GM21515 (cell line): ENCODE measurements around the gene CHI3L2.
"Not testable (repeated sequence)": the region's sequence is repeated elsewhere in the genome, so short reads cannot be mapped to it uniquely, and the experiment has no call there.

ENCODE experiments used
- ATAC-seq: cut with Tn5 transposase; IDR thresholded peaks from one replicate; pipeline ENCODE4 v1.9.1; 2021; ENCODE audit not compliant: unreplicated experiment

The CHI3L2 gene

DNA sequence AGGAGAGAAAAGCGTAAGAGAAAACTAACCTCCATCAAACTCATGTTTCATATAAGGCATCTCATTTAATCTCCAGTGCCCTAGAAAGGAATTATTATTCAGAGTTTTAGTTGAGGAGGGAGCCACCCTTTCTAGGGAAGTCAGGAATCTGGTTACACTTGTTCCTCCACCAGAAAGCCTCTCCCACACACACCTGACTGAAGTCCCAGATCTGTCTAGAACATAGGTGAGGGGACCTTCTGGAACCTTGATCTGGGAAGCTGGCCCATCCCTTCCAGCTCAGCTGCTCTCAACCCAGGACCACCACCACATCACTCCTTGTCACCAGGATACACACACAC is 25.2 kb upstream of the CHI3L2 start:
- no peak for ATAC-seq

DNA sequence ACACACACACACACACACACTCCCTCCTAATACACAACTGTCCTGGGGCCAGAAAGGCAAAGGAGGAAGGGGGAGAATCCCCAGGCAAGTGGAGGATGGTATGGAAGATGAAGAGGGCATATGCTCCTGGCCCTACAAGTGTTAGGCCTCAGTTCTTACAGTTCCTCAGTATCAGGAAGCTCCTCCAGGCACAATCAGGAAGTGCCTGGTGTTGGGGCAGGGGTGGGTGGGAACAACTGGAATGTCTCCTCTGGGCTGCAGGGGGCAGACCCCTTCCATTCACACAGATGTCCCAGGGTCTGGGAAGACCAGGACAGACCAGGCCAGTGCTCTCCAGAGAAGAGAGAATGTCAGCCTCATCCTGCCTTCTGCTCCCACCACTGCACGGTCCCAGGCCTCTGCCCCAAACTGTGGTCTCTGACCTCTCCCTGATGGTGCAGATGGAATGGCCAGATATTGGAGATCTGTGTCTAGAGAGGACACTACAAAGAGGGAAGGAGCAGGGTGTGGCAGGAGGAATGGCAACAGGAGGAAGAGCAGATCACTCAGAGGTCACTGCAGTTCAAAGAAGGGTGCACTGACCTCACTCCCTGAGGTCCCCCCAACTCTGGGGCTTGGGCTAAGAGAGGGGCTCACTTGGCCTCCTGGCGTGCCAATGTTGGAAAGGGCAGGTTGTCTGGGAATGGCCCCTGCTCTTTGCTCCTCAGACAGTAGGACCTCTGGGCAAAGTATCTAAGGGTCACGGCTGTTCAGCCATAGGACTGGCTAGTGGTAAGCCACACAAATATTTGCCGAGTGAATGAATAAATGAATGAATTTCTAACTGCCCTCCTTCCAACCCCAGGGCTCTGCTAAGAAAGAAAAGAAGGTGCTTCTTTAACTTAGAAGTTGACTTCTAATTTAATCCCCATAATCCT is 24.5 kb upstream of the CHI3L2 start:
- no peak for ATAC-seq

DNA sequence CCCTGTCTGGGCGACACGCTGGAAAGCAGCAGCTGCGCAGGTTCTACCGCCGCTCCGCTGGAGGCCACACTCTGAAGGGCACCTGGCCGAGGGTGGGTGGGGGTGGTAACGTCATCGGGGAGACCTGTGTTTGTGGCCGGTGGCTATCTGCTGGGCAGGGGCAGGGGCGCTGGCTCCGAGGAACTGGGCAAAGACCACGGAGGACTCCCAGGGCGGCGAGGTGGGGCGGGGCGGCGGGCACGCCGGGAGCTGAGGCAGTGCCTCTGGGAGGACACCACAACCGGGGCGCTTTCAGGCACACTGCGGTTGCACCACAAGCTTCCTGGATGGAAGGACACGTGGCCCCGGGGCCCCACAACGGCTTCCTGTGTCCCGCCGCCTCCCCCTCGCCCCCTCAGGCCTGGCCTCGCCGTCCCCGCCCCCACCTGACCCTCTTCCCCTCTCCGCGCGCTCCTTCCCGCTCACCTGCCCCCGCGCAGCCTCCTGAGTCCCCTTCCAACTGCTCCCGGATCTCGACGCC is 23.8 kb upstream of the CHI3L2 start:
- peak; percentile 46 for ATAC-seq

DNA sequence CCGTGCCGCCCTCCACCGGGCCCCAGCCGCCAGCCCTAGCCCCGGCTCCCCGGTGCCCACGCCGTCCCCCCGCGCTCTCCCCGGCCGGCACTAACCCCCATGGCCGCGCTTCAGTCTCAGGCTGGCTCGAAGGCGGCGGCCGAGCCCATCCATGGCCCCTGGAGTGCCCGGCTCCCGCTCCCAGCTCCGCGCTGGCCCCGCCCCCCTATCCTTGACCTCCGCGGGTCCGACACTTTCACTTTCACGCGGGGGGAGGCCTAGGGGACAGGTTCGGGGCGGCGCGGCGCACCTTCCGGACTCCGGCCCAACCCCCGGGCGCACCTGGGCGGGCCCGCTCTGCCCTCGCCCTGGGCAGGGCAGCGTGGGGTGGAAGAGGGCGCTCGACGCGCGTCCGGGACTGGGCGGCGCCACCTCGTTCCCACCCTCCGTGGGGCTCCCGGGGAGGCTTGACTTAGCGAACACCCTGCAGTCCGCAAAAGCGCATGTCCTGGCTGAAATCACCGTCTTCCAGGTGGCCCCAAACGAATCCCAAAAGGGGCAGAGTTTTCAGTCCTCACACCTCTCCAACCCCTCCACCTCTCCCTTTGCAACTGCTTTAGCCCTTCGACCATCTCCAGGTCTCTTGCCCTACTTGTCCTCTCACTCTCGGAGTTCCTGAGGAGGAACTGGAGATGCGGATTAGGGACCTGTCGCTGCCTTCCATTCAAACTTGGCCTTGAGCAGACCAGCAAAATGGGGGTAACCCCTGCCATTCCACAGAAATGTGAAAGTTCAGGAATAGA is 23.1 kb upstream of the CHI3L2 start:
- peak; percentile 62 for ATAC-seq

DNA sequence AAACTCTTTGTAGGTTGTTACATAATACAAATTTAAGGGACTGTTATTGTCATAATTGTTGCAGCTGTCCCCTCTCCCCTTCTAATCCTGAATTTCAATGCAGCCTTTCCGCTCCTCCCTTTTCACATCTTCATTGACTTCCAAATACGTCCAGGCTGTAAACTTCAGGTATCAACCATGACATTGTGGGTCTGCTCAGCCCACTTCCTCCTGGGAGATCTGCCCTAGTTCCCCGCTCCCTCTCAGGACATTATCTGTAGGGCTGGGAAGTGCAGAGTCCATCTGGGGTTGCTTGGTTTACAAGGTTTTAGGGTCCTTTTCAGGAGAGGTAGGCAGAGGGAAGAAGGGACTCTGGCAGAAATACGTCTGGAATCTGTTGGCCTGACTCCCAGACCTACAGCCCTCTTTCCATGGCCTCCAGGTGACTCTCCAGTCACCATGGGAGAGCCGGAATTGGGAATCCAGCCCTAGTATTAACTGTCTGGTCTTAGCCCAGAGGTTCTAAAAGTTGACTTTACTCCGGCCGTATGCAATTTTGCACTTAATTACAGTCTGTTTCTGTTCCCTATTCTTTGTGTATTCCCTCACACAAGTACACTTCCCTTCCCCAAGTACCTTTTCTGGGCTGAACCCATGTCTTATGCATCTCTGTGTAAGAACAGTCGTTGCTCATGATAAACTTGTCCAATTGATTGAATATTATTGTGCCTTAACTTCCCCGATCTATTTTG is 22.4 kb upstream of the CHI3L2 start:
- ATAC-seq: no peak

DNA sequence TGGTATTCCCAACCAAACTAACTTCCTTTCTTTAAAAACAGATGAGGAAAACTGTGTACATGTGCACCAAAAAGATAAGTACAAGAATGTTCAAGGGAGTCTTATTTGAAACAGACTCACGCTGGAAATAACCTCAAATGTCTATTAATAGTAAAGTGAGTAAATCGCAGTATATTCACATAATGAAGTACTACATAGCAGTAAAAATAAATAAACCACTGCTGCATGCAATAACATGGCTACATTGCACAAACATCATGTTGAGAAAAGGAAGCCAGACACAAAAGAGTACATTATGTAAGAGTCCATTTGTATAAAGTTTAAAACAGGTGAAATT is 21.8 kb upstream of the CHI3L2 start:
- no peak for ATAC-seq

DNA sequence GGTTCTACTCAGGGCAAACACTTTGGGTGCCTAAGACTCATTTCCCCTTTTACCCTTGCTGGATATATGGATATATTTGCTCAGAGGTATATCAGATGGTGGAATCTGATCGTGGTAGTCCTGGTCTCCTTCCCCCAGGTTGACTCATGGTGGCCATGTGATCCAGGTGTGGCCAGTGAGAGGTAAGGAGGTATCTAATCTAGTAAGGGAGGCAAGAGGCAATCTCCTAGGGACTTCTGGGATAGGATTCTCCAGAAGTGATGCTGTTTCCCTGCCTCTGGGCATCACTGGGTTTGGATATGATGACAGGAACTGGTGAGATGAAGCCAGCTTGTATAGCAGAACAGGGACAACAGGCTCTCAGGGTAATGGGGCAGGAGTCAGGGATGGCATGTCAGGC is 18.6 kb upstream of the CHI3L2 start:
- no peak for ATAC-seq

DNA sequence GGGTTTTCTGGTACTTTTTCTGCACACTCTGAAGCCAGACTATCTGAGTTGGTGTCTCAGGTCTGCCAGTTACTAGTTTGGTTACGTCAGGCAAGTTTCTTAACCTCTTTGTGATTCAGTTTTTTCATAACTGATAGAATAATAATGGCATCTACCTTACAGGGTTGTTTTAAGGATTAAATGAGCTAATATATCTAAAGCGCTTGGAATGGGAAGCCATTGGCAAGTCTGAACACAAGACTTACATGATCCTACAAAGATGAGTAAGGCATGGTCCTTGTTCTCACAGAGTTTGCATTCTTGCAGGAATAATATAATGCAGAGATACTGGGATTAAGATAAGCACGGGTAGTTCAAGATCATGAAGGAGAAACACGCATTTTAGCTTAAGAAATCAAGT is 17.9 kb upstream of the CHI3L2 start:
- ATAC-seq: no peak

DNA sequence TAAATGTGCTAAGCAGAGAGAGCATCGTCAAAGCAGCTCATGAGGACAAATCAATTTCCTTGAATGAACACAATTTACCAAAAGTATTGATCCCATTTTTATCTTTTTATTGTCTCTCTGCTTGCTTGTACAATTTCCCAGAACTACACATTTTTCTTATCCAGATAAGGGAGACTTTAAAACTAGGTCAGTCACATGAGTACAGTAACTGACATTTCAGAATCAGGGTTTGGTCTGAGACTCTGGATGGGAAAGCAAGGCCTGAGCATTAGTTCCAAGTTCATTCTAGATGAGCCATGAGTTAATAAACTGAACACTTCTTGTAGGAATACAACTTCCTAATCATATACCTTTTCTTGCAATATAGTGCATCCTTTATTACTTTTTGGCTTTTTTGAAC is 15.6 kb upstream of the CHI3L2 start:
- ATAC-seq: no peak

DNA sequence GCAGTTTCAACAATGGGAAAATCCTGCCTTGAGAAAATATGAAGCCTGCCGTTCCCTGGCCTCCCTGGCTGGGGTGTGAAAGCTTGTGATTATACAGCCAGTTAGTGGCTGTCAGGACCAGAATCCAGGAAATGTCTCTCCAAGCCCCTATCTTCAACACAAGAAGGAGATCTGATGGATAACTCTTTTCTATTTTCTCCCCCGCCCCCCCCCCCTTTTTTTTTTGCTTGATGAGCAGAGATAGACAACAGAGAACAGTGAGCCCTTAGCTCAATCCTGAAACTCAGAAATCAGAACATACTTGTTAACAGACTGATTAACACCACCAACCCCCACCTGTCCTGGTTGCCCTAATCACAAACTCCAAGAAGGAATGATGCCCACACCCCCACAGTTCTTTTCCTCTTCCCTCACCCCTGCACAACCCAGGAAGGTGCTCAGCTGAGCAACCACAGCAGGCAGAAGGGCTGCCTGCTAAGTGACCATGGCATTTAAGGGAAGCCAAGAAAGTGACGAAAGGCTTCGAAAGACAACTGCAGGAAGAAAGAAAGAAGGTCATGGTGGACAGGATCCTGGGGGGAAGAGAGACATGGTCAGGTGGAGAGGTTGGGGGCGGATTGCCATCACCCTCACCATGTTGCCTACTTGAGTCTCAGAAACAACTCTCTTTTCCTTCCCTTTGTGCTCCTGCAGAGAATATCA is 14.7 kb upstream of the CHI3L2 start:
- ATAC-seq: no peak

DNA sequence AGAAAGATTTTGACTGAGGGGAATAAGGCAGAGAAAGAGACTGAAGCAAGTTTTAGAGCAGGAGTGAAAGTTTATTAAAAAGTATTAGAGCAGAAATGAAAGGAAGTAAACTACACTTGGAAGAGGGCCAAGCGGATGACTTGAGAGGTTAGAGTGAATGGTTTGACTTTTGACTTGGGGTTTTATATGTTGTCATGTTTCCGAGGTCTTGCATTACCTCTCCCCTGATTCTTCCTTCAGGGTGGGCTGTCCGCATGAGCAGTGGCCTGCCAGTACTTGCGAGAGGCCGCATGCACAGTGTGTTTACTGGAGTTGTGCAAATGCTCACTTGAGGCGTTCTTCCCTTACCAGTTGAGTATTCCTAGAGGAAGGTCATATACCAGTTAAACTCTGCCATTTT is 14.1 kb upstream of the CHI3L2 start:
- no peak for ATAC-seq

DNA sequence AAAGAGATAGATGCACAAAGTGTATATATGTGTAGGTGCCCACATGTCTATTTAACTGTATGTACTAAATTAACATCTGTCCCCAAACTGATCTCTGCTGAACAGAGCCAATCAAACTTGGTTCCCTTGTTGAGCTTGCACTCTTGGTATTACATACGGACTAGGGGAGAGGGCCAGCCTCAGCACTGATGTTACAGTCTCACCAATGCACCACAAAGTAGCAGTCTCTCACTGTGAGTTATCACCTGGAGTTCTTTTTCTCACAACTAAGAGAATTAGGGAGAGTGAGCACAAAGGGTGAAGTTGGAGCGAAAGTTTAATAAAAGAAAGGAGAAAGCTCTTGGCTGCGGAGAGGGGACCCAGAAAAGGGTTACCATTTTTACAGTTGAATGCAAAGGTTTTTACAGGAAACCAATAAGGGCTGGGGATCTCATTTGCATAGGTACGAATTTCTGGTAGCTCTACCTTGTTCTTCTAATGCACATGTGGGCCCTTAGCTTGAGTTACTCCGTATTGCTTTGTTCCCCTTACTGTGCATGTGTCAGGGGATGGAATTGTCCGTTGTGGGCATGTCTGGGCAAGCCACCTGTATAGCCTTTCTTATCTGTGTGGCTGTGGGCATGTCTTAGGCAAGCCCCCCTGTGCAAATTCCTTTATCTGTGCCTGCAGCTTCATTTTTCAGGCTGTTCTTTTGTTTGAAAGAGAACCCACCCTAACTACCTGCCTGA is 13.3 kb upstream of the CHI3L2 start:
- no peak for ATAC-seq

DNA sequence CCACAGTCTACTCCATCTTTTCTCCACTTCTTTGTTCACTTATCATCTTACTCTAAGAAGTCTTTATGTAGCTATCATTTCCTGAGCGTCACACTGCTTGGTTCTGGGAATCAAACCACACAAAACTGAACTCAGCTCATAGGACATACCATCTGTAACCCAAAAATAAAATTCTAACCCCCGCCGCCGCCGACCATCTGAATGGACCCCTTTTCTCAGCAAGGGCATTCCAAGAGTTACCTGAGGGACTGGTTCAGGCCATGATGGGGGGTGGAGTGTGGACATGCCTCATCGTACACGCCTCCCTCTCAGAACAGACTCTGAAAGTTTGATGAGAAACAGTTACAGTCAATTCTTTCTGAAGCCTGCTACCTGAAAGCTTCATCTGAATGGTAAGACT is 12.6 kb upstream of the CHI3L2 start:
- no peak for ATAC-seq

DNA sequence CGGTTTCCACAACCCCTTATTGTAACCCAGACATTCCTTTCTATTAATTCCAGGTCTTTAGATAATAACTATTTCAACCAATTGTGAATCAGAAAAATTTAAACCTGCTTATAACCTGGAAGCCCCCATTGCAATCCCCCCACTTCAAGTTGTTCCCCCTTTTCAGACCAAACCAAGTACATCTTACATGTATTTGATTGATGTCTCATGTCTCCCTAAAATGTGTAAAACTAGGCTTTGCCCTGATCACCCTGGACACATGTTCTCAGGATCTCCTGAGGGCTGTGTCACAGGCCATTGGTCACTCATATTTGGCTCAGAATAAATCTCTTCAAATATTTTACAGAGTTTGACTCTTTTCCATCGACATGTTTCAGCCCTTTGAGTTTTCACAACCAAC is 12.2 kb upstream of the CHI3L2 start:
- not testable (repeated sequence) for ATAC-seq

DNA sequence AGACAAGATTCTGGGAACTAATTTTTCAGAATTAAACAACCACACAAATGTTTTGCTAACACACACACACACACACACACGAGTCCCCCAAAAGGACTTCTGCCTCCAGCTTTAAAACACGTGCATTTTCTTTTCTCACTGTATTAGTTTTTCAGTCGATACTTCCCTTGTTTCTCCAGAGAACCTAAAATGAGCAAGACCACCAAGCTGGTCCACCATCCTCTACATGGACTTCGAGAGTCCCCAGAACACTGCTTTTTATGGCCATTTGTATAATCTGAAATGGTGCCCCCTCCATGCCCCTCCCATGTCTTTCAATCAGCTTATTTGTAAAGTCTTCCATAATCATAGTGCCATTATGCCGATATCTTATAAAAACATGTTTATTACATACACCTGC is 10.8 kb upstream of the CHI3L2 start:
- ATAC-seq: no peak

DNA sequence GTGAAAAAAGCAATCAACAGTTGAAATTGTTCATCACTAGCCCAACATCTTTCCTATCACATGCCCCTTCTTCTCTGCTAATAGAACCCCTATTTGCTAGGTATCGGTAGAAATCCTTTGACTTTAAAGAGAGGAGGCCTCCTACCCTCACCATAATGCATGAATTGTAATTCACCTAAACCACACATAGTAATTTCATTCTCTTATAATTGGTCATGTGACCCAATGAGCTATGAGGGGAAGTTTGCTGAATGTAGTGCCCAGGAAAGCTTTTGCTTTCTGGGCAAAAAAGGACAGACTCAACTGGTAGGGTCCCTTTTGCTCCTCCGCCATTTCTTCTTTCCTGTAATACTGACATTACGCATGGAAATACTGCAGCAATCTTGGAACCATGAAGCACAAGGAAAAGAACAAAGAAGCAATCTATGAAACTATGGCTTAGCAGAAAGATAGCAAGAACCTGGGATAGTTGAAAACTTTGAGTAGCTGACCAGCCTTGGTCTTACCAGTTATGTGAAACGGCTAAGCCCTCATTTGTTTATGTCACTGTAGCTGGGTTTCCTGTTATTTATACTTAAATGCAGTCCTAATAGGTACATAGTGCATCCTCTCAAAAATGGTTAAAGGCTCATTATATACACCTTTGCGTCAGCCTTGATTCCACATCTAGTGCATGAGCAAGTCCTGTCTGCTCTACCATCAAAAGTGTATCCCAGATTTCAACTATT is 10.2 kb upstream of the CHI3L2 start:
- no peak for ATAC-seq

DNA sequence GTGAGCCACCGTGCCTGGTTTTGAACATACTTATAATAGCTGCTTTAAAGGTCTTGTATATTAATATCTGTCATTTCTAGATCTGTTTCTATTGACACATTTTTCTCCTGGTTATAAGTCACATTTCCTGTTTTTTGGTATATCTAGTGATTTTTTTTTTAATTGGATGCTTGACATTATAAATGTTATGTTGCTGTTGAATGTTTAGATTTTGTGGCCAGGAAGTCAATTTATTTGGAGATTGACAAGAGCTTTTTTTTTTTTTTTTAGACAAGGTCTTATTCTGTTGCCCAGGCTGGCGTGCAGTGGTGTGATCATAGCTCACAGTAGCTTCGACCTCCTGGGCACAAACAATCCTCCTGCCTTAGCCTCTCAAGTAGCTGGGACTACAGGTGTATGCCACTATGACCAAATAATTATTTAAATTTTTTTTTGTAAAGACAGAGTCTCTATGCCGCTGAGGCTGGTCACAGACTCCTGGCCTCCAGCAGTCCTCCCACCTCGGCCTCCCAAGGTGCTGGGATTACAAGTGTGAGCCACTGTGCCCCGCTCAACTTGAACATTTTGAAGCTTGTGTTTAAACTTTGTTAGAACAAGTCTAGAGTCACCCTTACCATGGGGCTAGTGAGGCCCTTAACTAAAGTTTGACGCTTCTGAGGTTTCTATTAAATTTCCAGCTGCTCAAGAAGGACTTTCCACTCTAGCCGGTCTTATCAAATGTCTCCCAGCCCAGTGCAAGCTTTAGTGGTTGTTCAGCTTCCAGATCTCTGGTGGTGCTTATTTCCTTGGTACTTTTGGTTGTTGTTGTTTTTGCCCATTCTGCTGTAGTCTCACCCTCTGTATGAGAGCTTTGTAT is 8.6 kb upstream of the CHI3L2 start:
- ATAC-seq: no peak

DNA sequence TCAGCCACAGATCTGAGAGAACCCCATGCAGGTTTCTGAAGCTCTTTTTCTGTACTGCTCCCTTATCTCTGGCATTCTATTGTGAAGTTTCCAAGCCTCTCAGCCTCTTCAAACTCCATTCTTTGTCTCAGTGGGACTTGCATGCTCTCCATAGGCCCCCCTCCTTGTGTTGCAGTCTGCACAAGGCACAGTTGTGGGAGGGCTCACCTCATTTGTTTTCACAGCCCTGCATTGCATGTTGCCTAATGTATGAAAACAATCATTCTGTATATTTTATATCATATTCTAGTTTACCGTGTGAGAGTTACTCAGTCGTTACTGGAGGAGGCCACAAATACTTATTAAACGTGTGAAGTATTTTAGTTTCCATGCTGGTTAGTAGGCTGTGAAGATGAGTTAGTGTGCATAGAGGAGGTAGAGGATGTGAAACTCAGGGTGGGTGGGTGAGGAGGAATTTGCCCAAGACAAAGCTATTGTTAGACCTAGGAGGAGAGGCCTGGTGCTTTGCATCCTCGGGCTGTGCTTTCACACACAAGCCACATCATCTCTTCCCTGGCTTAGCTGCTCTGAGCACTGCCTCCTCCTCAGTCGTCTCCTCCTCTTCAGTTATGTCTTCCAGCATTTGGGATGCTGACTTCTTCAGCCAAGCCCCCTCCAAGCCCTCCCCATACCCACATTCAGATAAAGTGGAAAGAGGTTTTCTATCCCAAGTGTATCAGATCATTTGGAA is 7.8 kb upstream of the CHI3L2 start:
- no peak for ATAC-seq
